SK-N-SH treated with all-trans-retinoic acid at 6 μM for 48 hours (cell line): ENCODE data around the gene CRIP2.

Experiments
- ATAC-seq: fragments of 200-7000 bp; cut with Tn5 transposase; 3 replicates; pipeline ENCODE4 v1.9.1; 2020; ENCODE audit warnings: mild to moderate bottlenecking, moderate library complexity
- ARNTL ChIP-seq: fragments of 450-650 bp; formaldehyde crosslinking; IDR thresholded peaks from 2 replicates; pipeline ENCODE4 v1.5.0; 2020; ENCODE audit warnings: low read depth, mild to moderate bottlenecking, moderate library complexity, borderline replicate concordance
- BACH2 ChIP-seq: fragments of 250-450 bp; sonication (Bioruptor Pico); IDR thresholded peaks from 2 replicates; pipeline ENCODE4 v1.9.0; 2021; ENCODE audit warnings: mild to moderate bottlenecking, borderline replicate concordance
- CREB5 ChIP-seq: fragments of 250-450 bp; sonication (Bioruptor Pico); IDR thresholded peaks from 2 replicates; pipeline ENCODE4 v1.5.1; 2020; ENCODE audit warnings: low read depth, mild to moderate bottlenecking, moderate library complexity
- CSDC2 ChIP-seq: fragments of 250-450 bp; sonication (Bioruptor Pico); IDR thresholded peaks from 2 replicates; pipeline ENCODE4 v1.5.0; 2020; ENCODE audit warnings: mild to moderate bottlenecking, moderate library complexity
- CSRNP3 ChIP-seq: fragments of 250-450 bp; sonication (Bioruptor Pico); IDR thresholded peaks from 2 replicates; pipeline ENCODE4 v1.5.1; 2021; ENCODE audit warnings: mild to moderate bottlenecking, moderate library complexity
- ESRRG ChIP-seq: fragments of 250-450 bp; sonication (Bioruptor Pico); IDR thresholded peaks from 2 replicates; pipeline ENCODE4 v1.6.1; 2021; ENCODE audit warnings: mild to moderate bottlenecking
- GLIS3 ChIP-seq: fragments of 250-450 bp; sonication (Bioruptor Pico); IDR thresholded peaks from 2 replicates; pipeline ENCODE4 v1.5.0; 2020; ENCODE audit warnings: mild to moderate bottlenecking, moderate library complexity
- ISL1 ChIP-seq: fragments of 250-450 bp; sonication (Bioruptor Pico); IDR thresholded peaks from 2 replicates; pipeline ENCODE4 v2.1.2; 2022; ENCODE audit warnings: mild to moderate bottlenecking, moderate library complexity
- OSR1 ChIP-seq: fragments of 250-450 bp; sonication (Bioruptor Pico); IDR thresholded peaks from 2 replicates; pipeline ENCODE4 v1.8.0; 2022; ENCODE audit warnings: moderate library complexity, mild to moderate bottlenecking, inconsistent platforms
- PATZ1 ChIP-seq: fragments of 250-450 bp; sonication (Bioruptor Pico); IDR thresholded peaks from 2 replicates; pipeline ENCODE4 v1.8.0; 2020; ENCODE audit warnings: mild to moderate bottlenecking, moderate library complexity, borderline replicate concordance
- POU6F1 ChIP-seq: fragments of 250-450 bp; sonication (Bioruptor Pico); IDR thresholded peaks from 2 replicates; pipeline ENCODE4 v1.8.0; 2021; ENCODE audit warnings: low read depth, mild to moderate bottlenecking, moderate library complexity, borderline replicate concordance
- PPARA ChIP-seq: fragments of 250-450 bp; sonication (Bioruptor Pico); IDR thresholded peaks from 2 replicates; pipeline ENCODE4 v1.5.0; 2020; ENCODE audit warnings: mild to moderate bottlenecking, borderline replicate concordance
- RARB ChIP-seq: fragments of 250-450 bp; sonication (Bioruptor Pico); IDR thresholded peaks from 2 replicates; pipeline ENCODE4 v1.8.0; 2021; ENCODE audit warnings: mild to moderate bottlenecking, moderate library complexity
- SNAI2 ChIP-seq: fragments of 250-450 bp; sonication (Bioruptor Pico); IDR thresholded peaks from 2 replicates; pipeline ENCODE4 v1.5.0; 2020; ENCODE audit warnings: mild to moderate bottlenecking, moderate library complexity
- TOX ChIP-seq: fragments of 250-450 bp; sonication (Bioruptor Pico); IDR thresholded peaks from 2 replicates; pipeline ENCODE4 v1.8.0; 2021; ENCODE audit warnings: mild to moderate bottlenecking, moderate library complexity, borderline replicate concordance
- ZC3H10 ChIP-seq: fragments of 250-450 bp; sonication (Bioruptor Pico); IDR thresholded peaks from 2 replicates; pipeline ENCODE4 v1.5.1; 2021; ENCODE audit warnings: mild to moderate bottlenecking, moderate library complexity
- ZFP3 ChIP-seq: fragments of 250-450 bp; sonication (Bioruptor Pico); IDR thresholded peaks from 2 replicates; pipeline ENCODE4 v1.5.0; 2020; ENCODE audit warnings: mild to moderate bottlenecking, moderate library complexity
- ZFP30 ChIP-seq: fragments of 450-650 bp; formaldehyde crosslinking; IDR thresholded peaks from 2 replicates; pipeline ENCODE4 v1.5.0; 2022; ENCODE audit warnings: mild to moderate bottlenecking, moderate library complexity
- ZNF565 ChIP-seq: fragments of 450-650 bp; formaldehyde crosslinking; conservative IDR thresholded peaks from 2 replicates; pipeline ENCODE4 v1.5.0; 2020; ENCODE audit warnings: low read depth, mild to moderate bottlenecking, moderate library complexity
- ZNF70 ChIP-seq: fragments of 450-650 bp; formaldehyde crosslinking; IDR thresholded peaks from 2 replicates; pipeline ENCODE4 v1.5.0; 2020; ENCODE audit warnings: mild to moderate bottlenecking, moderate library complexity
- ZNF8 ChIP-seq: fragments of 450-650 bp; formaldehyde crosslinking; IDR thresholded peaks from 2 replicates; pipeline ENCODE4 v1.5.0; 2020; ENCODE audit warnings: mild to moderate bottlenecking, moderate library complexity

Gene CRIP2

GRCh38 chr14:105526776-105527380 is 52.3 kb downstream of the CRIP2 start:
- no peak for TF ChIP-seq OSR1 (CRISPR knock-in tag)
- no peak for TF ChIP-seq BACH2 (CRISPR knock-in tag)
- no peak for TF ChIP-seq ZNF70 (CRISPR knock-in tag)
- TF ChIP-seq CREB5, result no peak
- TF ChIP-seq ESRRG (CRISPR knock-in tag), result no peak
- TF ChIP-seq GLIS3 (CRISPR knock-in tag), result no peak
- no peak for TF ChIP-seq ZNF565
- peak; percentile 24 for ATAC-seq

- no peak for ATAC-seq
- TF ChIP-seq RARB (CRISPR knock-in tag) (no peak), POU6F1 (CRISPR knock-in tag) (no peak), ARNTL (no peak), GLIS3 (CRISPR knock-in tag) (no peak), ZC3H10 (CRISPR knock-in tag) (no peak), CREB5 (no peak), ZFP30 (CRISPR knock-in tag) (no peak), ISL1 (CRISPR knock-in tag) (no peak), CSDC2 (no peak), BACH2 (CRISPR knock-in tag) (no peak), TOX (CRISPR knock-in tag) (no peak), ZNF8 (no peak), CSRNP3 (no peak), ZFP3 (no peak), SNAI2 (CRISPR knock-in tag) (no peak), OSR1 (CRISPR knock-in tag) (no peak), PATZ1 (CRISPR knock-in tag) (no peak), PPARA (no peak)
Measured at GRCh38 chr14:105527381-105527825, 52.8 kb downstream of the CRIP2 start.

GRCh38 chr14:105527826-105528585 is 53.4 kb downstream of the CRIP2 start:
- TF ChIP-seq PATZ1 (CRISPR knock-in tag) (no peak), BACH2 (CRISPR knock-in tag) (no peak), SNAI2 (CRISPR knock-in tag) (no peak), ZNF565 (no peak), ZFP30 (CRISPR knock-in tag) (no peak)
- peak; percentile 81 for ATAC-seq
